NCI-H524 (cell line): Measurements from ENCODE around the gene ARL15.
A peak's percentile ranks its signal among the peaks of the same experiment; 100 is the strongest.
"Not testable (repeated sequence)": the region's sequence is repeated elsewhere in the genome, so short reads cannot be mapped to it uniquely, and the experiment has no call there.

Experiments
- DNase-seq, 2 experiments: peaks; one replicate each; lab custom pipeline; 2025; lab: John Stamatoyannopoulos, UW

The ARL15 gene

DNA sequence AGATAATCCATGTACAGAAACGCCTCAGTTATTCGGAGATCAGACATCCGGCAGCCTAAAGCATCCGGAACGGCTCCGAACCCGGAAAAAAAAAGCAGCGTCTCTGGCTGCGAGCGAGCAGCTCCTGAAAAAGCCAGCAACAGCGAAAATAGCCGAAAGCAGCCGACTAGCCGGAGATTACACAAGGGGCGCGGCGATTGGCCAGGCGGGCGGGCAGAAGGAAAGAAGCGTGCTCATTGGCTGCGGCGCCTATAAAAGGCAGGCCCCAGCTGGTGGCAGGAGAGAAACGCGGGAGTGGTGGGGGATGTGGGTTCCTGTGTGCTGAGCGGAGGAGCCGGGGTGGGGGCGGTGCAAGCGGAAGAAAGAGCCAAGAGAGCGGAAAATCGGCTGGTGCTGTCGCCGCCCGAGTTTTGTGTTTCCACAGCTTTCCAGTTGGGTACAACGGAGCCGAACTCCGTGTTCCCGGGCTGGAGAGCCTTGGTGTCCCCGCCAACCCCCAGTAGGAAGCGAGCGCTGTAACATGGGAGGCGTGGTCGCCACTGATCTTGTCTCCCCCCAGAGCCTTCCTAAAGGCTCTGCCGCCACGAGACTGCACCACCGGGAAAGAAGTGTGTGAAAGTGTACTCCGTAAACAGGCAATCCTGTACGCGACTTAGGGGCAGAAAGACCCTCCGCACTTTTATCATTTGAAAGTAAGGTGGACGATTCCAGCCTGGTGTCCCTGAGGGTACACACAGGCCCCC, at the start of gene ARL15:
TSS of gene ARL15 (minus strand) at position 141 of the 743 bp plus-strand sequence.
- DNase-seq, result peak; percentile 95 to 96

DNA sequence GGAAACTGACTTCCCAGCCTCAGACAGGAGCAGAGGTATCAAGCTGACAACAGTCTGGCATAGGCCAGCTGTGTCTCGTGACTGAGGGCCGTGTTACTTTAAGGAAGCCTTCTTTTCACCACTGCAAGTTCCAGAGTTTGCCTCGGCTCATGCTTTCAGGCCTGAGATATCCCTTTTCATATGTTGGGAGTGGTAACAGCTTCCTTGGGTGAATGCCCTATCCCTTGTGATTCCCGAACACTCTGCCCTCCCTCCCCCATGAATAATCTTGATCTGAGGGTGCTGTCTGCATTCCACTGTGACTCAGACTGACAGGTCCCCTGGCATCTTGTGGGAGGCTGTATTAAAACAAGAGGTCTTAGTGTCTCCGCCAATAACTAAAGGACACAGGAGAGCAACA, 49.7 kb upstream of the ARL15 start:
- DNase-seq, result no peak

DNA sequence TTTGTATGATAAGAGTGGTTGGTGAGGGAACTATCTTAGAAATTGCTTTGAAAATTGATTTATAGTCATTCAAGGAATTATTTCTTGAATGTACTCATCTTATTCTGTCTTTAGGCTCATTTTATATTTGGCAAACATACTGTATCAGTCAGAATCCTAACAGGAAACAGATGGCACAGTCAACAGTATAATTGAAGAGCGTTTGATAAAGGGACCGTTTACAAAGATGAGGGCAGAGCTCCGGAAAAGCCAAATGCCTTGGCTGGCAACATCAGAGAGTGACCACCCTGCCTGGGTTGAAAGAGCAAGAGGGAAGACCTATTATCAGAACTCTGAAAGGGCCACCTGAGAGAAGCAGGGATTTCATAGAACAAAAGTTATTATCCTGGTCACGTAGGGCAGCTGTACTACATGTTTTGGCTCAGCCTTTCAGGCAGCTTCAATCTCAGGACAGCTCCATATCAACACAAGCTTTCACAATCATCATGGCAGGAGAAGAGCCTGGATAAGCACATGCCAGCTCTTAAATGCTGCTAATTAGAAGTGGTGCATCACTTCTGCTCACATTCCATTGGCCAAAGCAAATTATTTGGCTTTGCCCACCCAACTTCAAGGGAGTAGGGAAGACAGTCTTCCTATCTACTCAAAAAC, 47.2 kb upstream of the ARL15 start:
- DNase-seq, result peak in 1 of 2 experiments; percentile 25

- DNase-seq, result not testable (repeated sequence)
Measured at GRCh38 chr5:54353933-54354564, 43.7 kb upstream of the ARL15 start.

GRCh38 chr5:54352580-54352979, 42.2 kb upstream of the ARL15 start:
- DNase-seq, result not testable (repeated sequence)

DNA sequence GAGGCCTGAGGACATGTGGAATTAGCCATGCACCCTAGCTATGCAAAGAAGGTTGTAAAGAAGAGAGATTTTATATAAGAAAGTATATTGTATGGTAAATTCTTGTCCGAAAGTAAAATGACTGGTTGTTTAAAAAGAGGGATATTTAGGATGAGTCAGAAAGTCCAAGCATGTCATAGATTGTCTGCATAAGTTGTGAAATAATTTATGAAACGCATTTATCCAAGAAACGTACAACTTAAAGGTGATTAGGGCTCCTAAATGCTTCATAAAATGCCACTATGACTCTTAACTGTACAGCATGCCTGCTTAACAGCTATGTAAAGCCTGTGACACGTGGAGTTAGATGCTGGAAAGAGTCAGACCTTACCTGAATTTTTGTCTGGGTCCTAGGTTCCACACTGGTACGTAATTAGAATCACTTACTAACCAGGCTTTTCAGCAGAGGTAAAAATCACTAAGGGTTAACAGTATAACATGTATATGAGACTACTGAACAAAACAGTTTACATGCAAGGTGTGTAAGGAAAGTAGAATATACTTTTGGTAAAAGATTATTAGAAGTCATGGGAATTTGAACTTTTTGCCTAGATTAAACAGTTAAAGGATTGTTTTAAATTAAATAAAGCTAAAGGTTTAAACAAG, 37.0 kb upstream of the ARL15 start:
- DNase-seq, result no peak

DNA sequence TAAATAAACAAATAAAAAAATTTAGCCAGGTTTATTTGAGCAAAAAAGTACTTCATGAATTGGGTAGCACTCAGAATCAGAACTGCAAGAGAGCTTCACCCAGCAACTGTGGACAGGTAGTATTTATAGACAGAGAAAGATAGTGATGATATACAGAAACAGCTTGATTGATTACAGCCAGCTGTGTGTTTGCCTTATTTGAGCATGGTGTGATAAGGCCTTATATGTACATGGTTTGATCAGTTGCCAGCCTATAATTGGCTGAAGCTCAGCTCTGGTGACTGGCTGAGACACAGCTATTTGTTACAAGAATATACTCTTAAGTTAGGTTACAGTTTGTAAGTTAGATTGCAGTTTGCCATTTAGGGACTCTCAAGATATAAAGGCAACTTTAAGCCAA, 34.3 kb upstream of the ARL15 start:
- DNase-seq, result no peak

GRCh38 chr5:54341971-54342370, 31.6 kb upstream of the ARL15 start:
- no peak for DNase-seq

DNA sequence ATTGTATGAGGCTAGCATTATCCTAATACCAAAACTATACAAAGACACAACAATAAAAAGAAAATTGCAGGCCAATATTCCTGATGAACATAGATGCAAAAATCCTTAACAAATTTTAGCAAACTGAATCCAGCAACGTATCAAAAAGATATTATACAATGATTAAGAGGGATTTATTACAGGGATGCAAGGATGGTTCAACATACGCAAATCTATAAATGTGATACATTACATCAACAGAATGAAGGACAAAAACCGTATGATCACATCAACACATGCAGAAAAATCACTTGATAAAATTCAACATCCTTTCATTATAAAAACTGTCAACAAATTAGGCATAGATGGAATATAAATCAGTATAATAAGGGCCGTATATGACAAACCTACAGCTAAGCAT, 27.1 kb upstream of the ARL15 start:
- DNase-seq, result no peak

GRCh38 chr5:54332720-54333119, 22.3 kb upstream of the ARL15 start:
- DNase-seq, result no peak

GRCh38 chr5:54329731-54330709, 19.6 kb upstream of the ARL15 start:
- no peak for DNase-seq

DNA sequence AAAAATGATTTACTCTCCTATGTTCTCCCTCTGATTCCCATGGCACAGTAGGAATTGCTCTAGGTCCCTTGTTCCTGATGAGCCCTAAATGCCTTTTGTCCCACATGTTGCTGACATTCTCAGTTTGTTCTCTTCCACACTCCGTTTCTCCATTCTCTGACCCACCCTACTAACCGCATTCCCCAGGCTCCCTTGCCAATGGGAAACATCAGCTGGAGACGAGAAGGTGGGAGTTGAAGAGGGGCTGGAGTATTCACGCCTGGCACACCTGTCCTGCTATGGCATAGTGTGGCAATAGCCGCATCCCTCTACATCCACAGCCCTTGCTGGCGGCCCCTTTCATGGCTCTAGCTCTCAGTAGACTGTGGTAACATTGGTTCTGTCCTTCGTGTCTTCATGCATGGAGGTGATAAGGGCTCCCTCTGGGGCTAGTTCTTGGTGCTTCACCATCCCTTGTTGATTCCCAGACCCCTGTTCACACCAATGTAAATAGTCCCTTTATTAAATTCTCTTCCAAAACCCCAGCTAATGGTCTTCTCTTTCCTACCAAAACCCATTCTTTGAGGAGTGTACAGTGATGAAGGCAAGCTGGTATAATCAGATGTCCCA, 16.4 kb upstream of the ARL15 start:
- DNase-seq, result no peak

DNA sequence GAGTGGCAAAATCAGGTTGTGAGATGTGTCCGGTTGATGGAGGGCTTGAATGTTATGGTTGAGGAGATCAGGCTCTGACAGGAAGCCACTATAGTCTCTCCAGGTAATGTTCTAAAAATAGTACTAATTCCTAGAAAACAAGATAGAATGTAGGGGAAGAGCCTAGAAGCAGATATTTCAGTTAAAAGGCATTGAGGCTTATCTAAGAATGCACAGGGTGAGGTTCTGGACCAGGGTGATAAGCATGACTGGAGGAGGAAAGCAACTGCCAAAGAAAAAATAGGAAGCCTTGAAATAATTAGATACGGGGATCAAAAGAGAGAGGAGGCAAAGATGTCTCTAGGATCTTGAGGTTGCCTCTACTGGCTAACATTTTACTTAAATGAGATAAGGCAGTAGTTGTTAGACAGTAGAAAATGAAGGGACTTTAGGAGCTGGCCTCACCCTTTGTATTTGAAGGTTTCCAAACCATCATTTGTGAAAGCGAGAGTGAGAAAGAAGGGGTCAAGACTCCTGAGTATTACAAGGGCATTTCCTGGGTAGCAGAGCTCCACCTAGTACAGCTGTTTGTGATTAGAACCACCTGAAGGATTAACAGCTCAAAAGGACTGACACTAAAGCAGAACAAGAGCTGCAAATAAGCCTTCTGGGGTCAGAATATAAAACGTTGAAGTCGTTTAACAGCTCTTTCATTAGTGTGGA, 15.4 kb upstream of the ARL15 start:
- DNase-seq, result no peak

DNA sequence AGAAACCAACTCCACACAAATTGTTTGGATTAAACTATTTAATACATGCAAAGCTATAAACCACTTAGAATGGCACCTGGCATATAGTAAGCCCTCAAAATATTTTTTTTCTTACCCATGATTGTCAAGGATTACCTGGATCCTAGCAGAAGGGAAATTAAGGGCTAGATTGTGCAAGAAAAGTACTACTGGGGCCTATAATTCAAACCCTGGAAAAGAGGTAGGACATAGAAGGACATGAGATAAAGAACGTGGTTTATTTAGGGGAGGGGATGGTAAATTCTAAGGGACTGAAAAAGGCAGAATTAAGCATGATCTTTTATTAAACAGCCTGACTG, 14.9 kb upstream of the ARL15 start:
- no peak for DNase-seq

DNA sequence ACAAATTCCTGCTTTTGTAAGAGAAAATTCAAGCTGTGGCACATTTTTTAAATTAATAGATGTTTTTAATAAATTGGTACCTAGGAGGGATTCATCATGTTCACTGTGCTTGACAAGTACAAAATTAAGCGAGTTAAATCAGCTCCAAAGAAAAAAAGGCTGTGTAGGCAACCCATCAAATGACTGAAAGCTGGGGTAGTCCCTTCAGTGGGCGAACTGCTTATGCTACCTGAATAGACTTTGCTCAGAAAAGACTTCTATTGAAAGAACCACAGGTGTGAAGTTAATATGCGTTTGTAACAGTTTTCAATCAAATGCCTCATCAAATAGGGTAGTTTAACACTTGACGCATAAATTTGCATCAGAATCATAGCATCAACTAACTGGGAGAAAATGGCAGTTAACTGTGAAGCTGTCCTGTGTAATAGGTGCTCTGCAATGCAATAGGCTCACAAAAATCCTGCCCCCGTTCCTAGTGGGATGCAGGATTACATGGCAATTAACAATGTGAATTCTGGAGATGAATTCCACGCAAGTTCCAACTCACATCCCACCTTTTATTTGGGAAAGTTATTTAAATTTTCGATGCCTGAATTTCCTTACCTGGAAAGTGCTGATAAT, 14.4 kb upstream of the ARL15 start:
- no peak for DNase-seq

DNA sequence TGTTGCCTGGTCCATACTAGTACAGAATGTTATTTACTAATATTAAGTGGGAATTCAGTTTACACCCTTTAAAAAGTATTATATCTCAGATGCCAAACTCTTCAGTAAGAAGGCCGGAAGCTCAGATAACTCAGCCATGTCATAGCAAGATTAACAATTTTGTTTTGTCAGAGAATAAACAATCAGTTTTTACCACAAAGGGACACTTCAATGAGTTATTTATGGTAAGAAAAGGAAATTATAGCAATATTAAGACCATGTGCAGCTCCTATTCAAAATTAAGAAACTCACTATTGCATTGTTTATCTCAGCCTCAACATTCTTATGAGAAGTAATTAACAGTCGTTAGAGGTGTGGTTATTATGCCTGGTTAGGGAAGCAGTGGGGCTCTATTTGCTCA, 13.1 kb upstream of the ARL15 start:
- no peak for DNase-seq

DNA sequence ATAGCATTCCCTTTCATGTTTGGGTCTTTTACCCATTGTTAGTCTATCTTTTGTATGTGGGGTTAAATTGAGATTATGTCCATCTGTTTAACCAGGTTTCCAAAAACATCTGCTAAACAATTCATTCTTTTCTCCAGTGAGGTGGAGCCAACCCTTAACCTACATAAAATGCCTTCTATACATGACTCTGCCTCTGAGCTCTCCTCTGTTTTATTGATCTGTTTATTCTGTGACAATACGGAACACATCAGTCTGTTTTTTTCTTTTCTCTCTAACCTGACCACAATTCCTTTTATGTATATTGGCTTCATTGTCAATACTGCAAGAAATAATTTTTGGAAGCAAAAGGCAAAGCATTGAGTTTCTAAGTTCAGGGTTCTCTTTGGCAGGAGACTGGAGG, 9.9 kb upstream of the ARL15 start:
- no peak for DNase-seq

GRCh38 chr5:54317511-54318260, 7.3 kb upstream of the ARL15 start:
- no peak for DNase-seq

- no peak for DNase-seq
Measured at GRCh38 chr5:54315736-54316528, 5.6 kb upstream of the ARL15 start.
